COR-L47 (cell line): ENCODE data around the gene TOR4A.
A peak's percentile ranks its signal among the peaks of the same experiment; 100 is the strongest.

Source experiments
- DNase-seq: peaks from one replicate; lab custom pipeline; 2025; lab: John Stamatoyannopoulos, UW

TOR4A gene

GRCh38 chr9:137295238-137295811 lies 17.8 kb downstream of the TOR4A start:
- DNase-seq, result no peak

GRCh38 chr9:137295849-137296669 lies 18.5 kb downstream of the TOR4A start:
- DNase-seq, result no peak

GRCh38 chr9:137296670-137297664 lies 19.4 kb downstream of the TOR4A start:
- DNase-seq, result no peak

GRCh38 chr9:137297966-137298365 lies 20.4 kb downstream of the TOR4A start:
- DNase-seq, result no peak

- DNase-seq, result no peak
Measured at GRCh38 chr9:137298401-137299202, 21.1 kb downstream of the TOR4A start.

- no peak for DNase-seq
Measured at GRCh38 chr9:137299203-137299565, 21.7 kb downstream of the TOR4A start.

GRCh38 chr9:137299938-137300337 lies 22.4 kb downstream of the TOR4A start:
- DNase-seq, result no peak

- DNase-seq, result peak; percentile 14
Measured at GRCh38 chr9:137300567-137301080, 23.1 kb downstream of the TOR4A start.

- DNase-seq, result peak; percentile 41
Measured at GRCh38 chr9:137301081-137301947, 23.8 kb downstream of the TOR4A start.

GRCh38 chr9:137302118-137302448 lies 24.6 kb downstream of the TOR4A start, which contains the start of gene NRARP:
TSS of gene NRARP (minus strand) at chr9:137302271. CDS start at chr9:137301928, 343 bp downstream.
- peak; percentile 87 for DNase-seq

GRCh38 chr9:137302449-137303150 lies 25.1 kb downstream of the TOR4A start:
- DNase-seq, result peak; percentile 73

- DNase-seq, result no peak
Measured at GRCh38 chr9:137303151-137303892, 25.8 kb downstream of the TOR4A start.

- DNase-seq, result no peak
Measured at GRCh38 chr9:137303893-137304382, 26.4 kb downstream of the TOR4A start.

- no peak for DNase-seq
Measured at GRCh38 chr9:137304383-137305059, 27.0 kb downstream of the TOR4A start.

- no peak for DNase-seq
Measured at GRCh38 chr9:137305060-137305797, 27.7 kb downstream of the TOR4A start.

GRCh38 chr9:137305798-137306065 lies 28.2 kb downstream of the TOR4A start:
- no peak for DNase-seq

GRCh38 chr9:137306066-137306849 lies 28.7 kb downstream of the TOR4A start:
- DNase-seq, result no peak
